ENCODE data around the gene PAX5.

DNA sequence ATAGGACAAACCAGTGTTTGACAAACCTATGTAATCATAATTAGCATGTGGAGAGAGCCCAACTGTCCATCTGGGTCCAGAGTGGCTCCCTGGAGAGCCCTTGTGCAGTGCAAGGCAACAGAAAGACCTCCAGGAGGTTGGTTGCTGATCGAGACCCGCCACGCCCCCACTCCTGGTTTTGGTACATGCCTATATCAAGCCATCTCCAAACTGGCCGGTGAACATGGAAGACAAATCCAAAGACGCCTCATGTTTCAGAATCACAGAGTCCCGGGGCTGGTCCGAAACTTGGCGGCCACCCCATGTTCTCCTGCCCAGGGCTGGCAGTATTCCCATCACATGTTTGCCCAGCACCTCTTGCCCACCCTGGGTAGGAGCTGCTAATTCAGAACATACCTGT lies 140.2 kb downstream of the PAX5 start:
- TF ChIP-seq CTCF (IDR thresholded peaks at IDR 0.05) (no peak), POLR2A (IDR thresholded peaks at IDR 0.05) (no peak)
